Epithelial cell of proximal tubule (primary cell): ENCODE measurements around the gene SPTAN1. TPM values are rescaled to one million over a fixed set of nuclear protein-coding genes. Genes with fewer than 3 reads are reported as not detected.
"Not testable (repeated sequence)": the region's sequence is repeated elsewhere in the genome, so short reads cannot be mapped to it uniquely, and the experiment has no call there.

ENCODE experiments used
- DNase-seq: peaks from one replicate; pipeline ENCODE4 v3.0.0-alpha.2; 2011; ENCODE audit warnings: low read depth
- H3K4me3 ChIP-seq: 2 replicates; pipeline ENCODE4 v1.5.1; 2011; ENCODE audit warnings: low read depth, mild to moderate bottlenecking, low read length
- CTCF ChIP-seq: conservative IDR thresholded peaks from 2 replicates; pipeline ENCODE4 v1.5.1; 2012; ENCODE audit warnings: low read depth, mild to moderate bottlenecking, low read length
- total RNA-seq: library from RNA; depleted of rRNA; stranded (reverse); fragments of >200 nt; gene quantifications from 2 replicates; pipeline ENCODE4 v1.2.3, GENCODE V29; 2015

SPTAN1 gene
- total RNA-seq, 1 donor from 2014 or later = 193 TPM

GRCh38 chr9:128579194-128579593 is 26.8 kb downstream of the SPTAN1 start:
- no peak overlapping the region for H3K4me3 ChIP-seq
- no peak for TF ChIP-seq CTCF
- DNase-seq = no peak

GRCh38 chr9:128580731-128581130 is 28.3 kb downstream of the SPTAN1 start:
- DNase-seq = no peak
- no peak overlapping the region for H3K4me3 ChIP-seq
- no peak for TF ChIP-seq CTCF

- DNase-seq, H3K4me3 ChIP-seq: not testable (repeated sequence)
Observed at GRCh38 chr9:128585155-128585554, 32.8 kb downstream of the SPTAN1 start.

GRCh38 chr9:128586934-128587333 is 34.5 kb downstream of the SPTAN1 start:
- DNase-seq, H3K4me3 ChIP-seq: not testable (repeated sequence)

- no peak for DNase-seq
- no peak for TF ChIP-seq CTCF
- H3K4me3 ChIP-seq = no peak overlapping the region
Observed at GRCh38 chr9:128587453-128587852, 35.1 kb downstream of the SPTAN1 start.

- H3K4me3 ChIP-seq = no peak overlapping the region
- TF ChIP-seq CTCF = no peak
- no peak for DNase-seq
Observed at GRCh38 chr9:128588581-128589233, 36.3 kb downstream of the SPTAN1 start.

GRCh38 chr9:128593039-128593438 is 40.7 kb downstream of the SPTAN1 start:
- no peak overlapping the region for H3K4me3 ChIP-seq
- no peak for DNase-seq
- no peak for TF ChIP-seq CTCF

GRCh38 chr9:128593856-128594255 is 41.5 kb downstream of the SPTAN1 start:
- H3K4me3 ChIP-seq = no peak overlapping the region
- no peak for TF ChIP-seq CTCF
- DNase-seq = no peak
